NT2/D1 (cell line): ENCODE measurements around the gene WNK2.
"Not testable (repeated sequence)": the region's sequence is repeated elsewhere in the genome, so short reads cannot be mapped to it uniquely, and the experiment has no call there.

Experiments
- DNase-seq: peaks from one replicate; pipeline ENCODE4 v3.0.0-alpha.2; 2011; ENCODE audit warnings: low read depth, low spot score
- H3K27me3 ChIP-seq: 2 replicates; pipeline ENCODE4 v1.6.0; 2011; ENCODE audit warnings: mild to moderate bottlenecking; ENCODE audit not compliant: insufficient read length, insufficient read depth
- H3K36me3 ChIP-seq: 2 replicates; pipeline ENCODE4 v1.6.1; 2011; ENCODE audit warnings: mild to moderate bottlenecking, low read length, mixed read lengths; ENCODE audit not compliant: insufficient read depth, insufficient read length
- H3K4me1 ChIP-seq: 2 replicates; pipeline ENCODE4 v1.5.1; 2011; ENCODE audit not compliant: insufficient read depth, insufficient read length
- H3K4me3 ChIP-seq: 2 replicates; pipeline ENCODE4 v1.5.1; 2011; ENCODE audit warnings: low read depth; ENCODE audit not compliant: insufficient read length
- H3K9ac ChIP-seq: 2 replicates; pipeline ENCODE4 v1.6.0; 2011; ENCODE audit warnings: low read depth; ENCODE audit not compliant: insufficient read length
- H3K9me3 ChIP-seq: 2 replicates; pipeline ENCODE4 v1.5.1; 2011; ENCODE audit warnings: mild to moderate bottlenecking, low read length; ENCODE audit not compliant: insufficient read depth
- SUZ12 ChIP-seq: IDR thresholded peaks from 2 replicates; pipeline ENCODE4 v1.6.1; 2011; ENCODE audit not compliant: insufficient read length, insufficient read depth; ENCODE audit errors: extremely low read depth
- YY1 ChIP-seq: IDR thresholded peaks from 2 replicates; pipeline ENCODE4 v1.6.1; 2011; ENCODE audit not compliant: insufficient read length, insufficient read depth
- ZNF274 ChIP-seq: IDR thresholded peaks from 2 replicates; pipeline ENCODE4 v1.6.1; 2011; ENCODE audit warnings: mild to moderate bottlenecking, low read depth, low read length

WNK2 gene

GRCh38 chr9:93357649-93358048 is 173.7 kb downstream of the WNK2 start:
- peaks cover 77% of the 10 kb centered on the region for H3K9me3 ChIP-seq
- H3K36me3 ChIP-seq, result no peaks in the 10 kb centered on the region
- no peak for TF ChIP-seq SUZ12
- TF ChIP-seq YY1, result no peak
- no peak for TF ChIP-seq ZNF274
- DNase-seq, result no peak
- H3K4me3 ChIP-seq, result no peak overlapping the region
- H3K9ac ChIP-seq, result no peak overlapping the region
- H3K27me3 ChIP-seq, result no peaks in the 10 kb centered on the region
- H3K4me1 ChIP-seq, result peaks cover 6% of the 10 kb centered on the region

- DNase-seq, H3K36me3 ChIP-seq: not testable (repeated sequence)
- peaks cover 70% of the 10 kb centered on the region for H3K9me3 ChIP-seq
Observed at GRCh38 chr9:93359907-93360306, 176.0 kb downstream of the WNK2 start.

DNA sequence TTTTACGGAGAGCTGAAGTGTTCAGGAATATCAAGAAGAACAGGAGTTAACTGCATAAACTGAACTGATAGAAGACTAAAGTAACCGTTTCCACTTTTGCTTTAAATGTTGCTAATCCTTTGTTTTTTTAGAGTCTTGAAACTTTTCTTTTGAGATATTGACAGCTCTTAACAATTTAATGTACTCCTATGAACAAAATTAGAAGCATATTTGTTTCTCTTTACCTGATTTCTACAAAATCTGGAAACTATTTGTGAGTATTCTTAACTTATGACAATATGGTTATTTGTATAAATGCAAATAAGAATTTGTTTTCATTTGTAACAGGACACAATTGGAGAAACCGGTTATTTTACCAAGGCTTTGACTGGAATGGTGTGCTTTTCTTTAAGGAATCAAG is 178.1 kb downstream of the WNK2 start:
- DNase-seq, result no peak
- Histone ChIP-seq H3K9me3 (peaks cover 61% of the 10 kb centered on the region), H3K36me3 (no peaks in the 10 kb centered on the region), H3K4me1 (no peaks in the 10 kb centered on the region), H3K27me3 (no peaks in the 10 kb centered on the region), H3K9ac (no peak overlapping the region), H3K4me3 (no peak overlapping the region)
- TF ChIP-seq ZNF274, result no peak
- TF ChIP-seq YY1, result no peak
- no peak for TF ChIP-seq SUZ12

More at GRCh38 chr9:93359907-93360306, 176.0 kb downstream of the WNK2 start:
- not testable (repeated sequence) for H3K4me1 ChIP-seq, H3K4me3 ChIP-seq, H3K27me3 ChIP-seq, H3K9ac ChIP-seq

DNA sequence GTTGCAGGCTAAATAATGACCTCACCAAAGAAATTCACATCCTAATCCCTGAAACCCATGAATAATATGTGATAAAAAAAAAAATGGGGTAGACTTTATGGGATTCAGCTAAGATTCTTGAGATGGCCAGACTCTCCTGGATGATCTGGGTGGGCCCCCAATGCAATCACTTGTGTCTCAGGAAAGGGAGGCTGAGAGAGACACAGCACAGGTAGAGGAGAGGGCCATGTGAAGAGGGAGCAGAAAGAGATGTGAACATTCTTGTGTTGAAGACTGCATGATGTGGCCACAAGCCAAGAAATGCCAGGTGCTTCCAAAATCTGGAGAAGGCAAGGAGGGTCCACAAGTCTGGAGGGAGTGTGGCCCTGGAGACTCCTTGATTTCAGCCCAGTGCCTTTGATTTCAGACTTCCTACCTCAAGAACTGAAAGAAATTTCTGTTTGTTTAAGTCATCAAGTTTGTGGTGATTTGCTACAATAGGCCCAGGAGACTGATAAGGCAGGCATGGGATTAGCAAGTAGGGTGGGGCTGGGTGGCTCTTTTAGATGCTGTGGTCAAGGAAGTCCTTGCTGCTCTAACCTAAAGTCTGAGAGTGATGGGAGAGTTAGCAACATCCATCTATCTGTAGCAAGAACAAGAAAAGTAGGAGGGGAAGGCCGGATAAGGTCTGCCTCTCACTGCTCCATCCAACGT is 180.9 kb downstream of the WNK2 start:
- H3K4me1 ChIP-seq, result no peaks in the 10 kb centered on the region
- H3K9ac ChIP-seq, result no peak overlapping the region
- H3K36me3 ChIP-seq, result no peaks in the 10 kb centered on the region
- TF ChIP-seq ZNF274 (no peak), SUZ12 (no peak), YY1 (no peak)
- no peak overlapping the region for H3K4me3 ChIP-seq
- no peaks in the 10 kb centered on the region for H3K27me3 ChIP-seq
- peaks cover 35% of the 10 kb centered on the region for H3K9me3 ChIP-seq
- no peak for DNase-seq

- TF ChIP-seq ZNF274, result no peak
- TF ChIP-seq YY1, result no peak
- TF ChIP-seq SUZ12, result no peak
- H3K4me3 ChIP-seq, result no peak overlapping the region
- peaks cover 28% of the 10 kb centered on the region for H3K9me3 ChIP-seq
- no peak overlapping the region for H3K9ac ChIP-seq
- no peaks in the 10 kb centered on the region for H3K27me3 ChIP-seq
- no peaks in the 10 kb centered on the region for H3K36me3 ChIP-seq
- DNase-seq, result no peak
- H3K4me1 ChIP-seq, result no peaks in the 10 kb centered on the region
Observed at GRCh38 chr9:93365427-93366118, 181.6 kb downstream of the WNK2 start.

DNA sequence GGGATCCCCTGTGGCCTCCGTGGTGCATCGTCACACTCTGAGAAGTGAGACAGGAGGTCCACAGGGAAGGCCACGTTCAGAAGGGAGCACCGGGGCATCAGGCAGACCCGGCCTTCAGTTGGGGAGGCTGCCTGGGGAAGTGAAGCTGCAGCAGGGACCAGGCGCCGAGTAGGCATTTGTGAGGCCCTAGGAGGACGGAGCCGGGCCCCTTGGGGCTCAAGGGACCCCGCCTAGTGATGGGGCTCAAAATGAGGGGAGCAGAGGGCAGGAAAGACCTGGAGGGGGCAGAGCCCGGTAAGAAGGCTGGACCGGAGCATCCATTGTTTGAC is 182.1 kb downstream of the WNK2 start:
- no peak for TF ChIP-seq SUZ12
- TF ChIP-seq ZNF274, result no peak
- TF ChIP-seq YY1, result no peak
- Histone ChIP-seq H3K9me3 (peaks cover 28% of the 10 kb centered on the region), H3K36me3 (no peaks in the 10 kb centered on the region), H3K9ac (no peak overlapping the region), H3K4me3 (no peak overlapping the region), H3K27me3 (no peaks in the 10 kb centered on the region), H3K4me1 (no peaks in the 10 kb centered on the region)
- no peak for DNase-seq

DNA sequence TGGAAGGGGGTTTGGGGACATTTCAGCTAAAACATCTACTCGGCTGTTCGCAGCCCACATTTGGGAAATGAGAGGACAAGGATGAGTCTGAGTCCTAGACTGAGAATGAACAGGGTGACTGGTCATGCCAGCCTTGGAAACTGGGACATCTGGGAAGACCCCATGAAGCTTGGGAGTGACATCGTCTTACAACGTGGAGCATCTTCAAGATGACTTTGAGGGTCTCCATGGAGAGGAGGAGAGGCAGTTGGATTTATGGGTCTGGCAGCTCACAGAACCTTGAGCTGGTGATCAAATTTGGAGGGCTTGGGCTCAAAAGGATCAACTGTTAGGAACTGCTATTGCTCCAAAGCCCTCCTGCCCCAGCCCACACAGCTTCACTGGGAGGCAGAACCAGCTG is 182.5 kb downstream of the WNK2 start:
- DNase-seq, H3K9ac ChIP-seq, H3K4me3 ChIP-seq: not testable (repeated sequence)

GRCh38 chr9:93368437-93368836 is 184.5 kb downstream of the WNK2 start:
- H3K4me1 ChIP-seq, result no peaks in the 10 kb centered on the region
- TF ChIP-seq ZNF274 (no peak), YY1 (no peak)
- no peak overlapping the region for H3K4me3 ChIP-seq
- no peak for DNase-seq
- no peak overlapping the region for H3K9ac ChIP-seq
- 0 out of 2 replicates have a peak, but pooled peaks cover 5% of the 10 kb centered on the region for H3K9me3 ChIP-seq
- H3K27me3 ChIP-seq, result no peaks in the 10 kb centered on the region
- H3K36me3 ChIP-seq, result no peaks in the 10 kb centered on the region

More for the DNA sequence above, 182.5 kb downstream of the WNK2 start:
- H3K36me3 ChIP-seq, H3K27me3 ChIP-seq, H3K4me1 ChIP-seq: not testable (repeated sequence)
- peaks cover 24% of the 10 kb centered on the region for H3K9me3 ChIP-seq
